H9 (cell line): ENCODE results near the gene CACHD1. TPM values are rescaled to one million over a fixed set of nuclear protein-coding genes. Genes with fewer than 3 reads are reported as not detected.

Experiments used
- DNase-seq: peaks from one replicate; pipeline ENCODE4 v3.0.0-alpha.2; 2017
- H2AFZ ChIP-seq: one replicate; pipeline ENCODE4 v1.6.1; 2013; ENCODE audit warnings: mild to moderate bottlenecking, low read length, control low read depth, moderate library complexity
- H2AK5ac ChIP-seq: 2 replicates; pipeline ENCODE4 v1.6.1; 2013; ENCODE audit warnings: low read length, control low read depth, mixed read lengths; ENCODE audit not compliant: insufficient read length
- H2BK120ac ChIP-seq: one replicate; pipeline ENCODE4 v1.6.1; 2013; ENCODE audit warnings: low read depth, mild to moderate bottlenecking, low read length, control low read depth, inconsistent platforms; ENCODE audit not compliant: poor library complexity, severe bottlenecking
- H2BK12ac ChIP-seq: 2 replicates; pipeline ENCODE4 v1.6.1; 2013; ENCODE audit warnings: low read length, control low read depth, mixed read lengths, low read depth; ENCODE audit not compliant: insufficient read length
- H2BK15ac ChIP-seq: 2 replicates; pipeline ENCODE4 v1.6.1; 2013; ENCODE audit warnings: low read depth, low read length, control low read depth
- H2BK20ac ChIP-seq: one replicate; pipeline ENCODE4 v1.6.1; 2013; ENCODE audit warnings: low read depth, mild to moderate bottlenecking, low read length, control low read depth, inconsistent platforms; ENCODE audit not compliant: poor library complexity, severe bottlenecking
- H2BK5ac ChIP-seq: 2 replicates; pipeline ENCODE4 v1.6.1; 2013; ENCODE audit warnings: low read length, control low read depth, mixed read lengths; ENCODE audit not compliant: insufficient read length
- H3K14ac ChIP-seq: 2 replicates; pipeline ENCODE4 v1.6.1; 2013; ENCODE audit warnings: low read length, control low read depth; ENCODE audit not compliant: insufficient read depth
- H3K18ac ChIP-seq: 2 replicates; pipeline ENCODE4 v1.6.1; 2013; ENCODE audit warnings: low read depth, mild to moderate bottlenecking, mixed read lengths, low read length, control low read depth; ENCODE audit not compliant: insufficient read length
- H3K23ac ChIP-seq: 2 replicates; pipeline ENCODE4 v1.6.1; 2013; ENCODE audit warnings: low read length, control low read depth, mixed read lengths, low read depth; ENCODE audit not compliant: insufficient read length
- H3K23me2 ChIP-seq: 2 replicates; pipeline ENCODE4 v1.6.1; 2013; ENCODE audit warnings: low read depth, mild to moderate bottlenecking, mixed read lengths, low read length, control low read depth; ENCODE audit not compliant: insufficient read length, poor library complexity, severe bottlenecking
- H3K27ac ChIP-seq: 2 replicates; pipeline ENCODE4 v1.5.1; 2013; ENCODE audit warnings: low read length, control low read depth, mixed read lengths, low read depth; ENCODE audit not compliant: insufficient read length
- H3K27me3 ChIP-seq: 2 replicates; pipeline ENCODE4 v1.6.1; 2013; ENCODE audit warnings: low read length, control low read depth, inconsistent platforms; ENCODE audit not compliant: insufficient read depth
- H3K4ac ChIP-seq: 2 replicates; pipeline ENCODE4 v1.6.1; 2013; ENCODE audit warnings: low read depth, mild to moderate bottlenecking, control low read depth, inconsistent platforms, low read length, moderate library complexity
- H3K4me1 ChIP-seq: 2 replicates; pipeline ENCODE4 v1.6.1; 2013; ENCODE audit warnings: low read length, control low read depth, inconsistent platforms; ENCODE audit not compliant: insufficient read depth
- H3K4me2 ChIP-seq: 2 replicates; pipeline ENCODE4 v1.6.1; 2013; ENCODE audit warnings: low read length, control low read depth, mixed read lengths; ENCODE audit not compliant: insufficient read length, insufficient read depth
- H3K56ac ChIP-seq: 2 replicates; pipeline ENCODE4 v1.6.1; 2013; ENCODE audit warnings: low read depth, mild to moderate bottlenecking, mixed read lengths, low read length, control low read depth; ENCODE audit not compliant: insufficient read length
- H3K79me1 ChIP-seq: 2 replicates; pipeline ENCODE4 v1.6.1; 2013; ENCODE audit warnings: low read depth, mild to moderate bottlenecking, moderate library complexity, low read length, control low read depth, inconsistent platforms; ENCODE audit not compliant: insufficient read depth, poor library complexity, severe bottlenecking
- H3K79me2 ChIP-seq: 2 replicates; pipeline ENCODE4 v1.6.1; 2013; ENCODE audit warnings: low read length, control low read depth, inconsistent platforms; ENCODE audit not compliant: insufficient read depth
- H3K9ac ChIP-seq: 2 replicates; pipeline ENCODE4 v1.6.1; 2013; ENCODE audit warnings: low read length, control low read depth, mixed read lengths; ENCODE audit not compliant: insufficient read length; ENCODE audit errors: extremely low read depth
- H3K9me3 ChIP-seq: one replicate; pipeline ENCODE4 v1.6.1; 2013; ENCODE audit warnings: low read depth, low read length, inconsistent platforms; ENCODE audit not compliant: control insufficient read depth
- H3T11ph ChIP-seq: one replicate; pipeline ENCODE4 v1.6.1; 2013; ENCODE audit warnings: mild to moderate bottlenecking, low read length, control low read depth, inconsistent platforms
- H4K20me1 ChIP-seq: one replicate; pipeline ENCODE4 v1.6.1; 2013; ENCODE audit not compliant: control insufficient read depth, insufficient read length, insufficient read depth
- H4K5ac ChIP-seq: 2 replicates; pipeline ENCODE4 v1.6.1; 2013; ENCODE audit warnings: low read depth, mild to moderate bottlenecking, mixed read lengths, low read length, control low read depth; ENCODE audit not compliant: insufficient read length
- H4K8ac ChIP-seq: replicated peaks from 2 replicates; pipeline ENCODE4 v1.6.1; 2013; ENCODE audit warnings: low read length, control low read depth, mixed read lengths, low read depth; ENCODE audit not compliant: insufficient read length
- H4K91ac ChIP-seq: 2 replicates; pipeline ENCODE4 v1.6.1; 2013; ENCODE audit warnings: low read depth, mild to moderate bottlenecking, moderate library complexity, mixed read lengths, low read length, control low read depth; ENCODE audit not compliant: insufficient read length
- H3K27ac Mint-ChIP-seq, 3 experiments: 2 replicates in 2 of 3; 3 replicates in 1 of 3; pipeline ENCODE4 v1.8.0; 2020 to 2021; ENCODE audit warnings: mixed read lengths in 3 of 3, mild to moderate bottlenecking in 1 of 3, moderate library complexity in 1 of 3
- H3K27me3 Mint-ChIP-seq: 2 replicates; pipeline ENCODE4 v1.8.0; 2021; ENCODE audit warnings: low read depth, mild to moderate bottlenecking, moderate library complexity, mixed read lengths
- H3K36me3 Mint-ChIP-seq, 3 experiments: 2 replicates in 2 of 3; 3 replicates in 1 of 3; pipeline ENCODE4 v1.8.0; 2020 to 2021; ENCODE audit warnings: low read depth in 3 of 3, mixed read lengths in 3 of 3; ENCODE audit not compliant: insufficient read depth in 1 of 3
- H3K4me1 Mint-ChIP-seq, 2 experiments: 2 replicates each; pipeline ENCODE4 v1.8.0; 2020; ENCODE audit warnings: mixed read lengths in 2 of 2
- H3K4me3 Mint-ChIP-seq, 2 experiments: 2 replicates in 1 of 2; 3 replicates in 1 of 2; pipeline ENCODE4 v1.8.0; 2020 to 2021; ENCODE audit warnings: mild to moderate bottlenecking in 2 of 2, mixed read lengths in 2 of 2, moderate library complexity in 1 of 2
- H3K9me3 Mint-ChIP-seq, 2 experiments: 2 replicates in 1 of 2; 3 replicates in 1 of 2; pipeline ENCODE4 v1.8.0; 2020; ENCODE audit warnings: mild to moderate bottlenecking in 2 of 2, mixed read lengths in 2 of 2, moderate library complexity in 1 of 2
- WGBS: extraction: QIAGEN DNeasy Blood & Tissue Kit; methylation state at CpG from one replicate; pipeline ENCODE4 v1.1.7; 2013; ENCODE audit warnings: missing lambda C conversion rate, low lambda C conversion rate, mixed read lengths; ENCODE audit not compliant: insufficient read length; ENCODE audit errors: extremely low coverage; 5-methylcytosine and 5-hydroxymethylcytosine counted together
- total RNA-seq: library from RNA; stranded (reverse); gene quantifications from 2 replicates; pipeline ENCODE4 v1.2.1, GENCODE V29; 2021
- TF ChIP-seq, protein P1 (sequence below): fragments of 200-600 bp; sonication (generic); conservative IDR thresholded peaks from 3 replicates; pipeline ENCODE4 v1.8.0; 2021; ENCODE audit warnings: antibody characterized with exemption, mild to moderate bottlenecking

Gene CACHD1
- total RNA-seq, 1 experiment from 2014 or later, result 94.2 TPM

DNA sequence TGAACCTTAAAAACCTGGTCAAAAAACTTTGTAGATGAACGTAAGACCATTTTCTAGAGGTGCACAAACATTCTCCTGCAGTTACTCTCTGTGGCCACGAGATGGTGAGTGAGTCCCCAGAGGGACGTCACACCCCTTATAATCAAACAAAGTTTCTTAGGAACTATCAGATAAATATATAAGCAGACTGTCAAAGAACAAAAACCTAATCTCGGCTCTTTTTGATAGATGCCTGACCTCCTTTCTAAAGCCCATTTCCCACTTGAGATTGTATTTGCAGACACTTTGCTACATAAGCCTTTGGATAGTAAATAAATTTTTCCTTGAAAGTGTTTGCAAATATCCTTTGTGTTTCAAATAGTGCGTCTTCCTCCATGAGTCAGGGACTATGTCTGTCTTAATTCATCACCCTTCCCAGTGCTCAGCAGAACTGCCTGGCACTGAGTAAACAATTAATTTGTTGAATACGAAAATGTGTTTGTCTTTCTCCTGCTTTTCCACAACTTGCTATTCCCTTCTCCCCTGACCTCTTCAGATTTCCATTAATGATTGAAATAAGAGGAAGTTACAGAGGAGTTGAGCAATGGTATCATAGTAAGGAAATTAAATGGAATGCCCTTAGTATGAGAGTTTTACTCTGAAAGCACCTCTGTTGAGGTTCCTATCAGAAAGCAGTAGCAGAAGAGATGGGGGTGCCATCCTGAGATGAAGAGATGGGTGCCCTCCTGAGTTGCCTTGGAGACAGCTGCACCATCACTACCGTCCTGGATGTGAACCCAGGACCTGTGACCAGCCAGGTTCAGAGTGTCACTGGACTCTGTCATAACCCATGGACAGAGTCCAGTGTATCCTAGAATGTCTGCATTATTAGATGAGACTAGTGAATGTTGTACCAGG, 217.1 kb downstream of the CACHD1 start:
- no peak overlapping the region for H2BK5ac ChIP-seq
- no peak overlapping the region for H3K9ac ChIP-seq
- no peak overlapping the region for H4K5ac ChIP-seq
- no peak overlapping the region for H2BK15ac ChIP-seq
- H3K4me2 ChIP-seq, result no peak overlapping the region
- no peaks in the 10 kb centered on the region for H3K79me2 ChIP-seq
- no peak overlapping the region for H3K23ac ChIP-seq
- H2AK5ac ChIP-seq, result no peak overlapping the region
- Mint-ChIP-seq H3K4me3 (no peak overlapping the region), H3K36me3 (peaks cover 29 to 94% (median 82%) of the 10 kb centered on the region in 3 experiments; a peak in 6 of 7 replicates), H3K9me3 (no peaks in the 10 kb centered on the region), H3K4me1 (peaks cover 21 to 22% of the 10 kb centered on the region in 2 experiments), H3K27me3 (no peaks in the 10 kb centered on the region; the same call in 1 of the 2 replicates), H3K27ac (no peak overlapping the region; a peak in 1 of 7 replicates)
- H3K9me3 ChIP-seq, result no peaks in the 10 kb centered on the region
- no peak overlapping the region for H2AFZ ChIP-seq
- no peak overlapping the region for H2BK120ac ChIP-seq
- no peak overlapping the region for H3K56ac ChIP-seq
- H3K4ac ChIP-seq, result no peak overlapping the region
- H3K18ac ChIP-seq, result no peak overlapping the region
- H4K91ac ChIP-seq, result no peak overlapping the region
- no peak overlapping the region for H3T11ph ChIP-seq
- no peaks in the 10 kb centered on the region for H4K20me1 ChIP-seq
- no peak overlapping the region for H4K8ac ChIP-seq
- no peak overlapping the region for H2BK20ac ChIP-seq
- H3K23me2 ChIP-seq, result no peaks in the 10 kb centered on the region
- H3K79me1 ChIP-seq, result no peaks in the 10 kb centered on the region
- peaks cover 3% of the 10 kb centered on the region; the same call in 1 of the 2 replicates for H3K4me1 ChIP-seq
- no peak overlapping the region for H3K27ac ChIP-seq
- no peak overlapping the region for H2BK12ac ChIP-seq
- H3K14ac ChIP-seq, result no peak overlapping the region
- no peaks in the 10 kb centered on the region for H3K27me3 ChIP-seq
- WGBS, result no CpG with 5 or more reads among the region's 7 CpGs
- DNase-seq, result no peak
- TF ChIP-seq, protein P1, sequence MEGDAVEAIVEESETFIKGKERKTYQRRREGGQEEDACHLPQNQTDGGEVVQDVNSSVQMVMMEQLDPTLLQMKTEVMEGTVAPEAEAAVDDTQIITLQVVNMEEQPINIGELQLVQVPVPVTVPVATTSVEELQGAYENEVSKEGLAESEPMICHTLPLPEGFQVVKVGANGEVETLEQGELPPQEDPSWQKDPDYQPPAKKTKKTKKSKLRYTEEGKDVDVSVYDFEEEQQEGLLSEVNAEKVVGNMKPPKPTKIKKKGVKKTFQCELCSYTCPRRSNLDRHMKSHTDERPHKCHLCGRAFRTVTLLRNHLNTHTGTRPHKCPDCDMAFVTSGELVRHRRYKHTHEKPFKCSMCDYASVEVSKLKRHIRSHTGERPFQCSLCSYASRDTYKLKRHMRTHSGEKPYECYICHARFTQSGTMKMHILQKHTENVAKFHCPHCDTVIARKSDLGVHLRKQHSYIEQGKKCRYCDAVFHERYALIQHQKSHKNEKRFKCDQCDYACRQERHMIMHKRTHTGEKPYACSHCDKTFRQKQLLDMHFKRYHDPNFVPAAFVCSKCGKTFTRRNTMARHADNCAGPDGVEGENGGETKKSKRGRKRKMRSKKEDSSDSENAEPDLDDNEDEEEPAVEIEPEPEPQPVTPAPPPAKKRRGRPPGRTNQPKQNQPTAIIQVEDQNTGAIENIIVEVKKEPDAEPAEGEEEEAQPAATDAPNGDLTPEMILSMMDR, result peak; percentile 77
